Measurements from ENCODE around the gene RAB44.

DNA sequence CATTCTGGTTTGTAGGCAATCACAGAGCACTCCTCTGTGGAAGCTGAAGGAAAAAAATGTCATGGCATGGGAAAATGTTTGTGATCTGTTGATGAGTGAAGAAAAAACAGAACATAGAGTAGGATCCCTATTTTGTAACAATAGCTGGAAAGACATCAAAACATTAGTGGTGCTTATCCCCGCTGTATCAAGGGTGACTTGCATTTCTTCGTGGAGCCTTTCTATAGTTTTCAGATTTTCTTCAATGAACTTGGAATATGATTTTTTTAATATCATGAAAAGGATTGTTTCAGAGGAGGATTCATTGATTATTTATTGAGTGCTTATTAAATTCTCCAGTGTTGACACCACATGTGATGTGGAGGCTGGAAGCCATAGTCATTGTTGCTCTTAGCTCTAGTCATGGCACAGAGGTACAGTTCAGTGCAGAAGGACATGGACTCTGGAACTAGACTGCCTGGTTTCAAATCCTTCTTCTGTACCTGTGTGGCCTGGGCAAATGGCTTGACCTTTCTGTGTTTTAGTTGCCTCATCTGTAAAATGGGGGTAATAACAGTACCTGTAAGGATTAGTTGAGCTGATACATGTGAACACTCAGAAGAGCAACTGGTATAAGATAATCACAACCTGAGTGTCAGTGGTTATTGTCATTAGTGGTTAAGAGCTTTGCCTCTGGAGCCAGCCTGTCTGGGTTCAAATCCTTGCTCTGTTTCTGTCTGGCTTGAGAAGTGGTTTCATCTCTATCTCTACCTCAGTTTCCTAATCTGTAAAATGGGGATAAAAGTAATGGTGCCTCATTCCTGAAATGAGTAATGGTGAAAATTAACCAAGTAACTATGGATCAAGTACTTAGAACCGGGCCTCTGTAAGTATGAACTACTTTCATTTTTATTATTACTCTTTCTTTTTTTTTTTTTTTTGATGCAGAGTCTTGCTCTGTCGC, 33.9 kb upstream of the RAB44 start:
- TF ChIP-seq, protein P1, sequence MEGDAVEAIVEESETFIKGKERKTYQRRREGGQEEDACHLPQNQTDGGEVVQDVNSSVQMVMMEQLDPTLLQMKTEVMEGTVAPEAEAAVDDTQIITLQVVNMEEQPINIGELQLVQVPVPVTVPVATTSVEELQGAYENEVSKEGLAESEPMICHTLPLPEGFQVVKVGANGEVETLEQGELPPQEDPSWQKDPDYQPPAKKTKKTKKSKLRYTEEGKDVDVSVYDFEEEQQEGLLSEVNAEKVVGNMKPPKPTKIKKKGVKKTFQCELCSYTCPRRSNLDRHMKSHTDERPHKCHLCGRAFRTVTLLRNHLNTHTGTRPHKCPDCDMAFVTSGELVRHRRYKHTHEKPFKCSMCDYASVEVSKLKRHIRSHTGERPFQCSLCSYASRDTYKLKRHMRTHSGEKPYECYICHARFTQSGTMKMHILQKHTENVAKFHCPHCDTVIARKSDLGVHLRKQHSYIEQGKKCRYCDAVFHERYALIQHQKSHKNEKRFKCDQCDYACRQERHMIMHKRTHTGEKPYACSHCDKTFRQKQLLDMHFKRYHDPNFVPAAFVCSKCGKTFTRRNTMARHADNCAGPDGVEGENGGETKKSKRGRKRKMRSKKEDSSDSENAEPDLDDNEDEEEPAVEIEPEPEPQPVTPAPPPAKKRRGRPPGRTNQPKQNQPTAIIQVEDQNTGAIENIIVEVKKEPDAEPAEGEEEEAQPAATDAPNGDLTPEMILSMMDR (IDR thresholded peaks at IDR 0.05), result no peak
- TF ChIP-seq EZH2phosphoT487 (IDR thresholded peaks at IDR 0.05), result no peak
